ENCODE measurements around the gene RAD9A. TPM values are rescaled to one million over a fixed set of nuclear protein-coding genes. Genes with fewer than 3 reads are reported as not detected.

The RAD9A gene
- total RNA-seq, 2 experiments from 2014 or later = 29.7 to 30.6 TPM

GRCh38 chr11:67442504-67443404 lies 51.0 kb downstream of the RAD9A start:
- CTCF ChIA-PET = no interaction called here
- no peak for TF ChIP-seq CTCF (IDR thresholded peaks at IDR 0.05)

GRCh38 chr11:67445515-67445914 lies 53.7 kb downstream of the RAD9A start:
- Mint-ChIP-seq H3K4me3 (peak overlapping the region; percentile 64), H3K9me3 (no peaks in the 10 kb centered on the region), H3K27me3 (no peaks in the 10 kb centered on the region), H3K4me1 (ENCODE audit: low read depth) (peaks cover 66% of the 10 kb centered on the region), H3K27ac (peak overlapping the region; percentile 71), H3K36me3 (ENCODE audit: low read depth) (no peaks in the 10 kb centered on the region)
- CTCF ChIA-PET = no interaction called here
- intact Hi-C loops (cut with micrococcal nuclease) = no loop called here
- no peak for TF ChIP-seq CTCF (IDR thresholded peaks at IDR 0.05)
- no peak for DNase-seq
- ATAC-seq = no peak
- POLR2A ChIA-PET = interaction anchor here (0.8 to 1.3 kb wide), 5 partner anchors 8 to 47 kb away, joined by 3 to 4 read pairs (median 3); partner anchors contain the start of gene PTPRCAP

More at GRCh38 chr11:67442504-67443404, 51.0 kb downstream of the RAD9A start:
- intact Hi-C loops (cut with micrococcal nuclease) = no loop called here
- DNase-seq (no peak), ATAC-seq (no peak)
- POLR2A ChIA-PET = interaction anchor here (1.2 to 2.3 kb wide), 2 partner anchors 14 to 42 kb away, joined by 3 to 7 read pairs; partner anchors contain the start of gene RPS6KB2
- Mint-ChIP-seq H3K27me3 (no peaks in the 10 kb centered on the region), H3K4me3 (peak overlapping the region; percentile 50), H3K36me3 (ENCODE audit: low read depth) (peaks cover 22% of the 10 kb centered on the region), H3K27ac (peak overlapping the region; percentile 26), H3K9me3 (no peaks in the 10 kb centered on the region), H3K4me1 (ENCODE audit: low read depth) (peaks cover 64% of the 10 kb centered on the region)

Other genes starting within 250 kb of the RAD9A start
- gene GRK2, start 125.5 kb upstream of the RAD9A start, total RNA-seq = 100 to 1,000 TPM; 303 to 305 TPM
- gene ANKRD13D, start 102.7 kb upstream of the RAD9A start, total RNA-seq = 10 to 100 TPM; 75.4 to 78.7 TPM
- 1 to 10 TPM; 7.4 to 9.1 TPM for gene SSH3, start 88.5 kb upstream of the RAD9A start, total RNA-seq
- gene POLD4, start 38.4 kb upstream of the RAD9A start, total RNA-seq = 10 to 100 TPM; 34.1 to 36.1 TPM
- under 1 TPM; 0.79 to 0.81 TPM for gene CLCF1, start 18.4 kb upstream of the RAD9A start, total RNA-seq
- 100 to 1,000 TPM; 249 to 258 TPM for gene PPP1CA, start 9.9 kb downstream of the RAD9A start, total RNA-seq
- gene TBC1D10C, start 12.1 kb downstream of the RAD9A start, total RNA-seq = 100 to 1,000 TPM; 138 to 144 TPM
- gene CARNS1, start 23.7 kb downstream of the RAD9A start, total RNA-seq = 1 to 10 TPM; 6.2 to 6.9 TPM
- 10 to 100 TPM; 54.8 to 57.4 TPM for gene RPS6KB2, start 36.5 kb downstream of the RAD9A start, total RNA-seq
- 100 to 1,000 TPM; 107 to 114 TPM for gene PTPRCAP, start 45.7 kb downstream of the RAD9A start, total RNA-seq
- gene CORO1B, start 51.5 kb downstream of the RAD9A start, total RNA-seq = 100 to 1,000 TPM; 254 to 276 TPM
- not detected for gene GPR152, start 60.7 kb downstream of the RAD9A start, total RNA-seq
- 1 to 10 TPM in 1 of 2 experiments, under 1 TPM in 1; 0.83 to 1.4 TPM for gene CABP4, start 63.4 kb downstream of the RAD9A start, total RNA-seq
- 10 to 100 TPM; 56.0 to 59.2 TPM for gene TMEM134, start 77.3 kb downstream of the RAD9A start, total RNA-seq
- 100 to 1,000 TPM; 145 to 146 TPM for gene AIP, start 91.0 kb downstream of the RAD9A start, total RNA-seq
- gene PITPNM1, start 113.4 kb downstream of the RAD9A start, total RNA-seq = 10 to 100 TPM; 87.8 to 88.1 TPM
- gene CDK2AP2, start 116.2 kb downstream of the RAD9A start, total RNA-seq = 10 to 100 TPM; 53.5 to 55.5 TPM
- gene CABP2, start 131.5 kb downstream of the RAD9A start, total RNA-seq = not detected
- gene GSTP1, start 191.8 kb downstream of the RAD9A start, total RNA-seq = 100 to 1,000 TPM; 467 to 472 TPM
- gene NDUFV1, start 214.9 kb downstream of the RAD9A start, total RNA-seq = 100 to 1,000 TPM; 315 to 317 TPM
- gene NUDT8, start 238.0 kb downstream of the RAD9A start, total RNA-seq = 10 to 100 TPM; 35.5 to 39.5 TPM
- not detected for gene TBX10, start 247.8 kb downstream of the RAD9A start, total RNA-seq